ENCODE measurements around the gene SPTBN1. TPM values are rescaled to one million over a fixed set of nuclear protein-coding genes. Genes with fewer than 3 reads are reported as not detected.

Gene SPTBN1
- total RNA-seq, 4 donors from 2014 or later: 171 to 293 (median 247) TPM

DNA sequence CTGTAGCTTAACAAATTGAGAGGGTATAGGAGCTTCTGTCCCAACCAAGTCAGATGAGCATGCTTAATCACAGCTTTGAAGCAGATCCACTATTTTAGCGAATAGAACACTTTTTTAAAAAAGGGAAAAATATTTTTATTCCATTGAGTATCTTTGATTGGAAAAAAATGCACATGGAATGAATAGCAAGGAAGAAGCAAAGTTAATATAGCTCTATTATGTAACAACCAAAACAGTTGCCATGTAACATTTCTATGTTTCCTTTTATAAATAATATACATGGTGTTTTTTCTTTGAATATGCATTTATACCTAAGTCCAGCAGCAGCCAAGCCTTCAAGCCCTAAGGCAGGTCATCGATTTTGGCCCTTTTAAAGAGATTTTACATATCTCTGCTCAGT, 21.4 kb upstream of the SPTBN1 start:
- H3K9me3 ChIP-seq: no peaks in the 10 kb centered on the region
- no peaks in the 10 kb centered on the region for H3K27me3 ChIP-seq
- no peak overlapping the region for H3K27ac ChIP-seq
- H3K36me3 ChIP-seq: no peaks in the 10 kb centered on the region
- no peaks in the 10 kb centered on the region for H3K4me1 ChIP-seq
- H3K4me3 ChIP-seq: no peak overlapping the region
- no peak for DNase-seq
- TF ChIP-seq POLR2A (IDR thresholded peaks at IDR 0.05) (no peak), CTCF (IDR thresholded peaks at IDR 0.05) (no peak)

- H3K4me1 ChIP-seq: no peaks in the 10 kb centered on the region
- H3K4me3 ChIP-seq: no peak overlapping the region
- no peak for DNase-seq
- H3K27ac ChIP-seq: no peak overlapping the region
- TF ChIP-seq POLR2A (IDR thresholded peaks at IDR 0.05) (no peak), CTCF (IDR thresholded peaks at IDR 0.05) (no peak)
- no peaks in the 10 kb centered on the region for H3K27me3 ChIP-seq
- no peaks in the 10 kb centered on the region for H3K36me3 ChIP-seq
- no peaks in the 10 kb centered on the region for H3K9me3 ChIP-seq
These were observed 20.6 kb upstream of the SPTBN1 start for GRCh38 chr2:54435325-54436226.

DNA sequence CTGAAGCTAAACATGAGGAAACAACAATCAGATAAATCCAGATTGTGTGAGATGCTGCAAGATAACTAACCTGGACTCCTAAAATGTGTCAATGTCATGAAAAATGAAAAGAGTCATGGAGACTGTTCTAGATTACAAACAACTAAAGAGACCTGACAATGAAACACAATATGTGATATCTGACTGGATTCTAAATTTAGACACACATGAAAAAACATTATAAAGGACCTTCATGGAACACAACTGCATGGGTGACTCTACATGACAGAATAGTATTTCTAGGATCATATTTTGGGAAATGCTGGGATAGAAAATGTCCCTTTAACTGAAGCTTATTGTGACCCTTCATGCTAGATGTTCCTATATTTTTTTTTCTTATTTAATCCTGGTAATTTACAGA, 18.5 kb upstream of the SPTBN1 start:
- no peaks in the 10 kb centered on the region for H3K9me3 ChIP-seq
- no peak overlapping the region for H3K4me3 ChIP-seq
- H3K27ac ChIP-seq: no peak overlapping the region
- TF ChIP-seq POLR2A (IDR thresholded peaks at IDR 0.05): no peak
- TF ChIP-seq CTCF (IDR thresholded peaks at IDR 0.05): no peak
- no peaks in the 10 kb centered on the region for H3K27me3 ChIP-seq
- DNase-seq: no peak
- no peaks in the 10 kb centered on the region for H3K36me3 ChIP-seq
- H3K4me1 ChIP-seq: no peaks in the 10 kb centered on the region

DNA sequence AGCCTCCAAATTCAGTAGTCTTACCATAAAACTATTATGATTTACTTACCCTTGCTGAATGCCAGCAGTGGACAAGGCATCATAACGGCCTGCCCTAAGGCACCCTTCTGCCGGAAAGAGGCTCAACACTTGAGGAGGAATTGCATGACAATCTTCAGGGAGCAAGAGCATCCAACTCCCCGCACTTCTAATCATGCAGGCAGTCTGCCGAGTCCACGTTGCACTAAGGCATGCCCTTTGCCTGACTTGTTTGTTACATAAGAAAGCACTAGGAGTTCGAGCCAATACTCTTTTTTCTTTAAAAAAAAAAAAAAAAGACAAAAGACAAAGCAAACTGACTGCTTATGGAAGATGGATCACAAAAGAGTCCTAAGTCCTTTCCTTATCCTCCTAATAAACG, 17.9 kb upstream of the SPTBN1 start:
- H3K36me3 ChIP-seq: no peaks in the 10 kb centered on the region
- no peak overlapping the region for H3K27ac ChIP-seq
- H3K27me3 ChIP-seq: no peaks in the 10 kb centered on the region
- no peak for DNase-seq
- H3K4me1 ChIP-seq: no peaks in the 10 kb centered on the region
- H3K4me3 ChIP-seq: no peak overlapping the region
- no peak for TF ChIP-seq CTCF (IDR thresholded peaks at IDR 0.05)
- TF ChIP-seq POLR2A (IDR thresholded peaks at IDR 0.05): no peak
- no peaks in the 10 kb centered on the region for H3K9me3 ChIP-seq

- H3K9me3 ChIP-seq: no peaks in the 10 kb centered on the region
- DNase-seq: no peak
- no peaks in the 10 kb centered on the region for H3K27me3 ChIP-seq
- no peak overlapping the region for H3K27ac ChIP-seq
- H3K4me3 ChIP-seq: no peak overlapping the region
- no peaks in the 10 kb centered on the region for H3K36me3 ChIP-seq
- TF ChIP-seq CTCF (IDR thresholded peaks at IDR 0.05) (no peak), POLR2A (IDR thresholded peaks at IDR 0.05) (no peak)
- no peaks in the 10 kb centered on the region for H3K4me1 ChIP-seq
These were observed 16.5 kb upstream of the SPTBN1 start for GRCh38 chr2:54439582-54439981.
